ENCODE data around the gene CHIA.

GRCh38 chr1:111270771-111271463 is 19.7 kb upstream of the CHIA start:
- TF ChIP-seq CTCF (IDR thresholded peaks at IDR 0.05; ENCODE audit: low read length) (no peak), EZH2 (IDR thresholded peaks at IDR 0.05; ENCODE audit: borderline replicate concordance, low read length) (no peak)
